SK-N-SH (cell line): ENCODE data around the gene PRSS38. TPM values are rescaled to one million over a fixed set of nuclear protein-coding genes. Genes with fewer than 3 reads are reported as not detected.

Source experiments
- CTCF ChIA-PET: fragments of 300-600, 350-600 bp; formaldehyde crosslinking; extraction: SDS; loops from one replicate; lab custom pipeline; 2021; lab: Yijun Ruan, JAX
- POLR2A ChIA-PET: fragments of 350-600 bp; sonication (Branson Sonifier 250); formaldehyde crosslinking; extraction: SDS; loops from one replicate; lab custom pipeline; 2020; ENCODE audit warnings: antibody characterized with exemption, inconsistent platforms; lab: Yijun Ruan, JAX
- DNase-seq: peaks from one replicate; pipeline ENCODE4 v3.0.0; 2012
- H2AFZ ChIP-seq: fragments of 200-600 bp; sonication (generic); 2 replicates; pipeline ENCODE4 v1.8.1; 2016; ENCODE audit warnings: antibody characterized with exemption, mild to moderate bottlenecking, low read depth
- H3F3A ChIP-seq: fragments of 200-600 bp; sonication (generic); replicated peaks from 2 replicates; pipeline ENCODE3; 2016; ENCODE audit warnings: antibody characterized with exemption, mild to moderate bottlenecking; ENCODE audit not compliant: insufficient read depth
- H3K27ac ChIP-seq, 2 experiments: fragments of 200-500 bp in 1 of 2; fragments of 200-600 bp in 1 of 2; sonication (Bioruptor generic) in 1 of 2; sonication (generic), shearing (Covaris generic) in 1 of 2; 2 replicates each; pipeline versions ENCODE4 v1.5.1 to v1.6.1; 2014 to 2016; ENCODE audit warnings: low read depth in 2 of 2, inconsistent platforms in 1 of 2, low read length in 1 of 2, mild to moderate bottlenecking in 1 of 2, mixed read lengths in 1 of 2
- H3K27me3 ChIP-seq: fragments of 200-600 bp; sonication (generic), shearing (Covaris generic); 2 replicates; pipeline ENCODE4 v1.6.1; 2016; ENCODE audit warnings: mixed run types; ENCODE audit not compliant: insufficient read depth
- H3K36me3 ChIP-seq, 2 experiments: fragments of 200-500 bp in 1 of 2; fragments of 200-600 bp in 1 of 2; sonication (Bioruptor generic) in 1 of 2; sonication (generic) in 1 of 2; replicated peaks in 1 of 2; 2 replicates each; pipeline versions ENCODE3 to v1.5.1; 2014 to 2016; ENCODE audit warnings: low read length in 1 of 2, mild to moderate bottlenecking in 1 of 2; ENCODE audit not compliant: insufficient read depth in 2 of 2, control insufficient read depth in 1 of 2
- H3K4me1 ChIP-seq, 2 experiments: fragments of 200-500 bp in 1 of 2; fragments of 200-600 bp in 1 of 2; sonication (Bioruptor generic) in 1 of 2; sonication (generic), shearing (Covaris generic) in 1 of 2; 2 replicates each; pipeline versions ENCODE4 v1.5.1 to v1.6.1; 2014 to 2016; ENCODE audit warnings: low read depth in 1 of 2, low read length in 1 of 2, mixed run types in 1 of 2; ENCODE audit not compliant: insufficient read depth in 2 of 2, control insufficient read depth in 1 of 2
- H3K4me2 ChIP-seq: fragments of 200-600 bp; sonication (generic), shearing (Covaris generic); 2 replicates; pipeline ENCODE4 v1.6.1; 2017; ENCODE audit warnings: mixed run types
- H3K4me3 ChIP-seq, 2 experiments: fragments of 200-500 bp in 1 of 2; fragments of 200-600 bp in 1 of 2; sonication (Bioruptor generic) in 1 of 2; sonication (generic), shearing (Covaris generic) in 1 of 2; 2 replicates each; pipeline versions ENCODE4 v1.5.1 to v1.8.1; 2014 to 2016; ENCODE audit warnings: low read depth in 2 of 2, inconsistent platforms in 1 of 2, low read length in 1 of 2, mild to moderate bottlenecking in 1 of 2, mixed read lengths in 1 of 2, moderate library complexity in 1 of 2
- H3K79me2 ChIP-seq: fragments of 200-600 bp; sonication (generic); 2 replicates; pipeline ENCODE4 v1.8.1; 2017; ENCODE audit warnings: mild to moderate bottlenecking; ENCODE audit not compliant: insufficient read depth
- H3K9ac ChIP-seq: fragments of 200-600 bp; sonication (generic); 2 replicates; pipeline ENCODE4 v1.6.1; 2017; ENCODE audit warnings: mixed run types
- H3K9me2 ChIP-seq: fragments of 200-600 bp; sonication (generic); 2 replicates; pipeline ENCODE4 v1.6.1; 2017; ENCODE audit warnings: mixed run types
- H3K9me3 ChIP-seq: fragments of 200-600 bp; sonication (generic); 2 replicates; pipeline ENCODE4 v1.6.1; 2017; ENCODE audit warnings: mixed run types, mild to moderate bottlenecking, moderate library complexity
- H4K20me1 ChIP-seq: fragments of 200-600 bp; sonication (generic); 2 replicates; pipeline ENCODE4 v1.6.1; 2017; ENCODE audit warnings: mild to moderate bottlenecking, mixed run types; ENCODE audit not compliant: insufficient read depth
- CHD2 ChIP-seq: fragments of 150-350 bp; IDR thresholded peaks from 2 replicates; pipeline ENCODE4 v1.6.1; 2018; ENCODE audit warnings: low read length; ENCODE audit not compliant: partially characterized antibody
- ELF1 ChIP-seq: IDR thresholded peaks from 2 replicates; pipeline ENCODE4 v1.4.0; 2012
- FOSL2 ChIP-seq: IDR thresholded peaks from 2 replicates; pipeline ENCODE4 v1.4.0; 2012; ENCODE audit warnings: low read depth, mild to moderate bottlenecking, moderate library complexity, borderline replicate concordance
- FOXJ3 ChIP-seq: sonication (generic); formaldehyde crosslinking; IDR thresholded peaks from 2 replicates; pipeline ENCODE4 v1.5.1; 2020; ENCODE audit warnings: mild to moderate bottlenecking, missing genetic modification reagents
- GABPA ChIP-seq: IDR thresholded peaks from 2 replicates; pipeline ENCODE4 v1.4.0; 2012; ENCODE audit warnings: low read depth, mild to moderate bottlenecking
- GATA2 ChIP-seq: sonication (generic); formaldehyde crosslinking; IDR thresholded peaks from 2 replicates; pipeline ENCODE4 v1.5.0; 2020; ENCODE audit warnings: mild to moderate bottlenecking, missing genetic modification reagents
- IRF3 ChIP-seq: fragments of 150-350 bp; IDR thresholded peaks from 2 replicates; pipeline ENCODE4 v1.6.1; 2016; ENCODE audit warnings: mild to moderate bottlenecking, low read depth, low read length
- JUND ChIP-seq: IDR thresholded peaks from 2 replicates; pipeline ENCODE4 v1.4.0; 2012
- MAX ChIP-seq: IDR thresholded peaks from 2 replicates; pipeline ENCODE4 v1.4.0; 2012; ENCODE audit warnings: low read depth
- MXI1 ChIP-seq: IDR thresholded peaks from 2 replicates; pipeline ENCODE4 v1.6.1; 2012; ENCODE audit warnings: mild to moderate bottlenecking, low read depth, low read length, improper control_type of control experiment
- PBX3 ChIP-seq: IDR thresholded peaks from 2 replicates; pipeline ENCODE4; 2012
- RAD21 ChIP-seq: IDR thresholded peaks from 2 replicates; pipeline ENCODE4 v1.6.1; 2012; ENCODE audit warnings: mild to moderate bottlenecking, low read length
- RXRA ChIP-seq: IDR thresholded peaks from 2 replicates; pipeline ENCODE4 v1.4.0; 2012; ENCODE audit warnings: low read depth, mild to moderate bottlenecking, borderline replicate concordance
- SMC3 ChIP-seq: IDR thresholded peaks from 2 replicates; pipeline ENCODE4 v1.6.1; 2012; ENCODE audit warnings: low read depth, low read length, improper control_type of control experiment
- TAF1 ChIP-seq: IDR thresholded peaks from 2 replicates; pipeline ENCODE4 v1.6.1; 2012; ENCODE audit warnings: low read depth, mild to moderate bottlenecking, low read length, moderate library complexity, borderline replicate concordance
- USF1 ChIP-seq: IDR thresholded peaks from 2 replicates; pipeline ENCODE4 v1.4.0; 2012; ENCODE audit warnings: low read depth, borderline replicate concordance
- USF2 ChIP-seq: fragments of 150-350 bp; IDR thresholded peaks from 2 replicates; pipeline ENCODE4 v1.6.1; 2017; ENCODE audit warnings: antibody characterized with exemption, low read length, low read depth, borderline replicate concordance
- YY1 ChIP-seq: IDR thresholded peaks from 2 replicates; pipeline ENCODE4 v1.4.0; 2012; ENCODE audit warnings: low read depth, mild to moderate bottlenecking
- ZBTB33 ChIP-seq: IDR thresholded peaks from 2 replicates; pipeline ENCODE4 v1.4.0; 2012; ENCODE audit warnings: low read depth, borderline replicate concordance
- WGBS: methylation state at CpG from one replicate; pipeline ENCODE4 v1.1.6; 2017; ENCODE audit warnings: low lambda C conversion rate; 5-methylcytosine and 5-hydroxymethylcytosine counted together
- polyA plus RNA-seq, 3 experiments: library from polyadenylated mRNA; depleted of rRNA; stranded (reverse); fragments of >200 nt; gene quantifications; 2 replicates each; pipeline ENCODE4 v1.2.3, GENCODE V29; 2012

PRSS38 gene
- polyA plus RNA-seq, 1 of the 3 experiments (the other 2 are of a cell fraction): not detected

GRCh38 chr1:227816750-227817446 is 1.4 kb downstream of the PRSS38 start:
- Histone ChIP-seq H3K36me3 (no peaks in the 10 kb centered on the region), H3K27me3 (no peaks in the 10 kb centered on the region), H3K4me2 (no peak overlapping the region), H3K4me1 (no peaks in the 10 kb centered on the region), H3K9me3 (no peaks in the 10 kb centered on the region), H3K9me2 (no peaks in the 10 kb centered on the region), H3K9ac (no peak overlapping the region), H3K79me2 (no peaks in the 10 kb centered on the region), H3K27ac (no peak overlapping the region), H4K20me1 (no peaks in the 10 kb centered on the region), H3K4me3 (no peak overlapping the region), H3F3A (no peaks in the 10 kb centered on the region), H2AFZ (no peak overlapping the region)
- POLR2A ChIA-PET: no interaction called here
- CTCF ChIA-PET: interaction anchor here (1.4 kb wide), 1 partner anchor 130 kb away, joined by 4 read pairs; no protein-coding TSS in a partner anchor
- no peak for DNase-seq
- WGBS: 45% methylated on average over 14 of the region's 16 CpGs
- TF ChIP-seq RXRA (no peak), SMC3 (no peak), USF1 (no peak), PBX3 (no peak), ELF1 (no peak), TAF1 (no peak), GATA2 (no peak), USF2 (no peak), FOXJ3 (CRISPR knock-in tag) (no peak), YY1 (no peak), MAX (no peak), GABPA (no peak), JUND (no peak), MXI1 (no peak), FOSL2 (no peak), CHD2 (no peak), RAD21 (no peak)

GRCh38 chr1:227823537-227823936 is 8.1 kb downstream of the PRSS38 start:
- no peaks in the 10 kb centered on the region for H3K27me3 ChIP-seq
- H3K4me3 ChIP-seq: no peak overlapping the region
- H3K9ac ChIP-seq: no peak overlapping the region
- 0% methylated on average over 1 of the region's 1 CpG for WGBS
- ChIA-PET CTCF (interaction anchor here (0.5 kb wide), 1 partner anchor 222 kb away, joined by 3 read pairs; no protein-coding TSS in a partner anchor), POLR2A (no interaction called here)
- no peaks in the 10 kb centered on the region for H3K9me2 ChIP-seq
- H4K20me1 ChIP-seq: no peaks in the 10 kb centered on the region
- no peaks in the 10 kb centered on the region for H3K9me3 ChIP-seq
- no peak overlapping the region for H3K4me2 ChIP-seq
- H3K27ac ChIP-seq: no peak overlapping the region
- no peaks in the 10 kb centered on the region for H3K36me3 ChIP-seq
- H3K79me2 ChIP-seq: no peaks in the 10 kb centered on the region
- no peak overlapping the region for H2AFZ ChIP-seq
- no peak for DNase-seq
- H3K4me1 ChIP-seq: no peaks in the 10 kb centered on the region
- H3F3A ChIP-seq: no peaks in the 10 kb centered on the region
- no peak for TF ChIP-seq IRF3
- TF ChIP-seq USF2: no peak
- no peak for TF ChIP-seq ZBTB33
